ENCODE data around the gene SEMA3E.

SEMA3E gene

DNA sequence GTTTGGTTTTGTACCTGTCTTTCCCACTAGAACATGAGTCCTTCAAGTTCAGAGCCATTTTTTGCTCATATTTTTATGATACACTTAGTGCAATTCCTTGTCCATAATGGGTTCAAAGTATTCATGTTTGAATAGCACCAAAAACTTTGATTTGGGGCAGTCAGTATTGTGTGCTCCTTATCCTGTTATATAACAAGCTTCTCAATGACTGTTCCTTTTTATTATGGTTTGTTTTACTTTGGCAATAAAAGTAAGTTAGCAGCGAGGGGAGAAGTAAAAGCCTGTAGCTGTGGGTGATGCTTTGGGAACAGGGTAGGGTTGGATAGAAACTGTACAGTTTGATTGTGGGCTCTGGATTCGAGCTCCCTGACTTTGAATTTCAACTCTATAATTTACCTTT lies 311.9 kb downstream of the SEMA3E start:
- DNase-seq: no peak

DNA sequence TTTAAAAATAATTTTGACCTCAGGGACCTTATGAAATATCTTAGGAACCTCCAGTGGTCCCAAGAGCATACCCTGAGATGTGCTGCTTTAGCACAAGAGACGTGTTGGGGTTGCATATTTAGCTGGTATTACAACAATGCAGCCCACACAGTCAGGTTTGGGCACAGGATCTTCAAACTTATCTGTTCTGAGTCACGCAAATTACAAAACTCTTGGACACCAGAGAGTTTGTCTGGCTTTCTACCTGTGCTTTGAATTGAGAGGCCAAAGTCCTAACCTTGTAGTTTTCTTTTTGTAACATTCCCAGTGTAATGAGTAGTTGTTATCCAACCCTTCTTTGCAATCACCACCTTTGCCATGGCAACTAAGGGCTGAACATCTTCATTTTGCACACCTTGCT lies 322.7 kb downstream of the SEMA3E start:
- no peak for DNase-seq

DNA sequence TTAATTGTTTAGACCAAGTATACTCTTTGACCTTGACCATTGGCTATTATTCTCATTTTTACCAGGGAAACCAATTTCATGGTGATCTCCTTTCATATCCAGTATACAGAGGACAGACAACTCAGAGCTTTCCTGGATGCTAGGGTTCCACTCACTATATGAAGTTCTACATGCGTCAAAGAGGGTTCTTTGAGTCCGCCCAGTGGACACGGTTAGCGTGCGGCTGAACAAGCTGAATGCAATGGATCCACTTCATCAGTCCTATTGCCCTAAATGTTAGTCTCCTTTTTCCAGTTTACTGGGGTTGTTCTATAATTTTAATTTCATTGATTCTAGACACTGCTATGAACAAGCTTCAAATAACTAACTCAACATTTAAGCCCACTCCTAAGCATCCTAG lies 323.9 kb downstream of the SEMA3E start:
- DNase-seq: no peak

DNA sequence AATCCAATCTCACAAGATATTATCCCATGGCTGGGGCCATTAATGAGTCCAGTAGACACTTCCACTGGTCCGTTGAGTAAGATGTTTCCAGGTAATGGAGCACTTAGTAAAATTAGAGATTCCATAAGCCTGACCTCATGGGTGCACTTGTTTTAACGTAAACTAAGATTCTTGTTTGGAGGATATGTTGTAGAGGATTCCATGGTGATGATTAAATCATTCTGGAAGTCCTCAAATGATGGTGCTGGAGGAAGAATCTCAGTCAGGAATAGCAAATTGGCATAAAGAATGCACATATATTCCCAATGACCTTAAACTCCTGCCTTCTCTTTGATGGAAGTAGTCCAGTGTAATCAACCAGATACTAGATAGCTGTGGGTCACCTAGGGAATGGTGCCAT lies 324.3 kb downstream of the SEMA3E start:
- DNase-seq: no peak

DNA sequence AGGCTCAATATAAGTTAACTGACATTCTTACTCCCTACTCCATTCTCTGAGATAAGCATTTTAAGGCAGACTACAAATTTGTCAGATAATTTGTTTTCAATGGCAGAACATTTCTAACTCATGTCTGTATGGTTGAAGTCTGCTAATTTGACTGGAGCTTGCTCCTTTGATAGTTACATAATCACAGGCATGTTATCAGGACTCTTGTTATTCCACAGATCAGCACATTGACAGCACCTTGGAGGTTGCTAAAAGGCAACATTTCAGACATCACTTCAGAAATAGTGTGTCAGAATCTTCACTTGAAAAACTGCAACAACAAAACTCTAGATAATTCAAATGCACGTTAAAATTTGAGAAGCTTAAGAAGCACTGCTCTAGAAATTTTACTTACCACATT lies 327.9 kb downstream of the SEMA3E start:
- no peak for DNase-seq

DNA sequence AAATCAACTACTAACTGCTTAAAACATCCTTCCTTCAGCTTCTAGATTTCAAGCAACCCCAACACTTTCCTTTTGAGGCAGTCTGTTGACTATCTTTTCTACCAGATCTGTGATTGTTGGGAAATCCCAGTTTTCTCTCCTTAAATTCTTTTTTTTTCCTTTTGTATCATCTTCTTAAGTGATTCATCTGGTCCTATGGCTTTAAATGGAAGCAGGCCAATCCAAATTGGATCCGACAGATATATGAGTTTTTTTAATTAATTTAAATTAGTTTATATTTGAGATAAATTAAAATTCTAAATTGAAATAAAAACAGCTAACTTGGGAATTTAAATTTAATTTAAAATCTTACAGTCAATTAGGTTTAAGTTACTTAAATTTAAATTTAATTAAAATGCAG lies 335.0 kb downstream of the SEMA3E start:
- DNase-seq: no peak

All from NCI-H146 (cell line).